GM12878 (cell line): ENCODE data around the gene FASN.

ENCODE experiments used
- CEBPB ChIP-seq, 2 experiments: fragments of 150-350 bp in 1 of 2; IDR thresholded peaks; 2 replicates each; pipeline ENCODE4 v1.6.1; 2012 to 2014; ENCODE audit warnings: low read depth in 2 of 2, low read length in 2 of 2, borderline replicate concordance in 1 of 2, inconsistent platforms in 1 of 2
- CREB1 ChIP-seq: IDR thresholded peaks from 2 replicates; pipeline ENCODE4 v1.6.1; 2012; ENCODE audit warnings: low read depth, mild to moderate bottlenecking, inconsistent platforms
- CTCF ChIP-seq, 3 experiments: IDR thresholded peaks in 2 of 3; conservative IDR thresholded peaks in 1 of 3; 2 replicates each; pipeline ENCODE4 v1.5.1; 2011; ENCODE audit warnings: low read depth in 3 of 3, low read length in 3 of 3, mild to moderate bottlenecking in 3 of 3, control low read depth in 2 of 3, moderate library complexity in 2 of 3, inconsistent platforms in 1 of 3, mixed read lengths in 1 of 3; ENCODE audit not compliant: control insufficient read depth in 2 of 3, insufficient read depth in 1 of 3; ENCODE audit errors: extremely low read depth in 1 of 3
- EP300 ChIP-seq, 2 experiments: fragments of 150-350 bp in 1 of 2; IDR thresholded peaks; 2 replicates each; pipeline ENCODE4 v1.6.1; 2011 to 2012; ENCODE audit warnings: low read depth in 2 of 2, low read length in 2 of 2, borderline replicate concordance in 1 of 2, improper control_type of control experiment in 1 of 2, inconsistent platforms in 1 of 2; ENCODE audit not compliant: control insufficient read depth in 1 of 2
- ETV6 ChIP-seq, 2 experiments: fragments of 450-650 bp in 1 of 2; IDR thresholded peaks in 1 of 2; conservative IDR thresholded peaks in 1 of 2; 2 replicates each; pipeline ENCODE4 v1.6.1; 2014; ENCODE audit warnings: antibody characterized with exemption in 1 of 2, borderline replicate concordance in 1 of 2, low read depth in 1 of 2, mild to moderate bottlenecking in 1 of 2, moderate library complexity in 1 of 2
- POLR2A ChIP-seq: IDR thresholded peaks from 2 replicates; pipeline ENCODE4 v1.6.1; 2011; ENCODE audit warnings: low read depth, mild to moderate bottlenecking, low read length
- POLR2AphosphoS2 ChIP-seq: IDR thresholded peaks from 2 replicates; pipeline ENCODE4 v1.6.1; 2011; ENCODE audit warnings: low read depth, mild to moderate bottlenecking, low read length, improper control_type of control experiment, moderate library complexity
- SPI1 ChIP-seq: IDR thresholded peaks from 2 replicates; pipeline ENCODE4 v1.6.1; 2011; ENCODE audit warnings: low read depth, mild to moderate bottlenecking, low read length, moderate library complexity, borderline replicate concordance; ENCODE audit not compliant: insufficient read depth

GRCh38 chr17:82121660-82122629 lies 23.9 kb upstream of the FASN start:
- TF ChIP-seq CEBPB (IDR thresholded peaks at IDR 0.05; ENCODE audit: borderline replicate concordance in 1 of 2, low read depth in 2 of 2, low read length in 2 of 2) (no peak), CTCF (IDR thresholded peaks at IDR 0.05 in 2 of 3, conservative IDR thresholded peaks at IDR 0.05 in 1 of 3; ENCODE audit: control insufficient read depth in 2 of 3, extremely low read depth in 1 of 3, insufficient read depth in 1 of 3, low read depth in 3 of 3, low read length in 3 of 3) (no peak), POLR2A (no peak), SPI1 (no peak), EP300 (IDR thresholded peaks at IDR 0.05; ENCODE audit: borderline replicate concordance in 1 of 2, control insufficient read depth in 1 of 2, low read depth in 2 of 2, low read length in 2 of 2) (no peak), ETV6 (conservative IDR thresholded peaks at IDR 0.05 in 1 of 2, IDR thresholded peaks at IDR 0.05 in 1 of 2; ENCODE audit: borderline replicate concordance in 1 of 2, low read depth in 1 of 2) (no peak), POLR2AphosphoS2 (no peak), CREB1 (no peak)
